ENCODE measurements around the gene HBEGF.

- TF ChIP-seq CTCF (IDR thresholded peaks at IDR 0.05; ENCODE audit: borderline replicate concordance, extremely low read depth, low read length, poor library complexity, severe bottlenecking): no peak
- no peak for TF ChIP-seq EZH2 (IDR thresholded peaks at IDR 0.05; ENCODE audit: borderline replicate concordance, low read depth, low read length, severe bottlenecking)
Measured at GRCh38 chr5:140329739-140330481, 16.5 kb downstream of the HBEGF start.

Data from DND-41 (cell line).